GM23338 (cell line): ENCODE results near the gene TSPEAR. TPM values are rescaled to one million over a fixed set of nuclear protein-coding genes. Genes with fewer than 3 reads are reported as not detected.
"Not testable (repeated sequence)": the region's sequence is repeated elsewhere in the genome, so short reads cannot be mapped to it uniquely, and the experiment has no call there.

Experiments used
- ATAC-seq: fragments of 200-7000 bp; cut with Tn5 transposase; 3 replicates; pipeline ENCODE4 v1.9.1; 2020
- DNase-seq: peaks from one replicate; pipeline ENCODE4 v3.0.0-alpha.2; 2015; ENCODE audit warnings: low spot score
- H2AFZ ChIP-seq: fragments of 200-600 bp; sonication (generic); 2 replicates; pipeline ENCODE4 v1.8.0; 2016; ENCODE audit warnings: antibody characterized with exemption, mild to moderate bottlenecking, moderate library complexity
- H3F3A ChIP-seq: fragments of 200-600 bp; sonication (generic); replicated peaks from 2 replicates; pipeline ENCODE4 v1.8.0; 2017; ENCODE audit warnings: antibody characterized with exemption, mixed run types, low read depth
- H3K27ac ChIP-seq: fragments of 200-600 bp; sonication (generic); 2 replicates; pipeline ENCODE4 v1.6.1; 2016; ENCODE audit warnings: low read depth
- H3K27me3 ChIP-seq: fragments of 200-600 bp; sonication (generic); 2 replicates; pipeline ENCODE4 v1.8.0; 2016; ENCODE audit warnings: mild to moderate bottlenecking, mixed run types, moderate library complexity; ENCODE audit not compliant: insufficient read depth
- H3K36me3 ChIP-seq: fragments of 200-600 bp; sonication (generic); 2 replicates; pipeline ENCODE4 v1.8.0; 2016; ENCODE audit warnings: mild to moderate bottlenecking; ENCODE audit not compliant: insufficient read depth
- H3K4me1 ChIP-seq: fragments of 200-600 bp; sonication (generic); 2 replicates; pipeline ENCODE4 v1.8.0; 2016; ENCODE audit warnings: mild to moderate bottlenecking, moderate library complexity; ENCODE audit not compliant: insufficient read depth
- H3K4me2 ChIP-seq: fragments of 200-600 bp; sonication (generic); 2 replicates; pipeline ENCODE4 v1.7.1; 2017; ENCODE audit warnings: mixed run types
- H3K4me3 ChIP-seq: fragments of 200-600 bp; sonication (generic); 2 replicates; pipeline ENCODE4 v1.6.1; 2016; ENCODE audit warnings: mixed run types
- H3K79me2 ChIP-seq: fragments of 200-600 bp; sonication (generic); replicated peaks from 2 replicates; pipeline ENCODE4 v1.8.0; 2017; ENCODE audit warnings: mild to moderate bottlenecking; ENCODE audit not compliant: insufficient read depth
- H3K9me2 ChIP-seq: fragments of 200-600 bp; sonication (generic); 2 replicates; pipeline ENCODE4 v1.8.0; 2017; ENCODE audit not compliant: insufficient read depth
- H4K20me1 ChIP-seq: fragments of 200-600 bp; sonication (generic); replicated peaks from 2 replicates; pipeline ENCODE4 v1.8.0; 2017; ENCODE audit warnings: mild to moderate bottlenecking; ENCODE audit not compliant: insufficient read depth
- H3K27ac Mint-ChIP-seq: 2 replicates; pipeline ENCODE4 v1.8.0; 2020; ENCODE audit warnings: inconsistent platforms, mild to moderate bottlenecking, moderate library complexity, mixed read lengths
- H3K27me3 Mint-ChIP-seq: 3 replicates; pipeline ENCODE4 v1.8.0; 2022; ENCODE audit warnings: low read depth, mild to moderate bottlenecking, moderate library complexity, mixed read lengths, inconsistent platforms; ENCODE audit not compliant: insufficient read depth, poor library complexity
- H3K36me3 Mint-ChIP-seq: 3 replicates; pipeline ENCODE4 v1.8.0; 2021; ENCODE audit warnings: low read depth, mild to moderate bottlenecking, inconsistent platforms, moderate library complexity, mixed read lengths
- H3K4me1 Mint-ChIP-seq: 3 replicates; pipeline ENCODE4 v1.8.0; 2020; ENCODE audit warnings: mild to moderate bottlenecking, inconsistent platforms, mixed read lengths
- H3K4me3 Mint-ChIP-seq: 3 replicates; pipeline ENCODE4 v1.8.0; 2021; ENCODE audit warnings: moderate library complexity, mild to moderate bottlenecking, inconsistent platforms, mixed read lengths
- H3K9me3 Mint-ChIP-seq: 3 replicates; pipeline ENCODE4 v1.8.0; 2020; ENCODE audit warnings: moderate library complexity, mild to moderate bottlenecking, inconsistent platforms, mixed read lengths
- CREB1 ChIP-seq: fragments of 250-450 bp; sonication (Bioruptor Pico); IDR thresholded peaks from 2 replicates; pipeline ENCODE4 v1.5.0; 2020; ENCODE audit warnings: low read depth, mild to moderate bottlenecking, moderate library complexity
- CTCF ChIP-seq, 2 experiments: fragments of 200-600 bp in 1 of 2; sonication (generic) in 1 of 2; conservative IDR thresholded peaks; 2 replicates each; pipeline versions ENCODE4 v1.5.1 to v1.6.1; 2016 to 2017; ENCODE audit warnings: antibody characterized with exemption in 2 of 2, low read depth in 2 of 2, mild to moderate bottlenecking in 2 of 2, moderate library complexity in 1 of 2
- JUNB ChIP-seq: IDR thresholded peaks from one replicate; pipeline ENCODE4 v1.6.1; 2016; ENCODE audit warnings: antibody characterized with exemption; ENCODE audit not compliant: unreplicated experiment
- ZNF331 ChIP-seq: fragments of 250-450 bp; sonication (Bioruptor Pico); IDR thresholded peaks from 2 replicates; pipeline ENCODE4 v1.5.0; 2020; ENCODE audit warnings: low read depth, mild to moderate bottlenecking, moderate library complexity
- ZNF462 ChIP-seq: fragments of 250-450 bp; sonication (Bioruptor Pico); IDR thresholded peaks from 2 replicates; pipeline ENCODE4 v1.5.0; 2020; ENCODE audit warnings: mild to moderate bottlenecking, moderate library complexity
- polyA plus RNA-seq: library from polyadenylated mRNA; unstranded; fragments of >200 nt; fragmentation: Nextera tagmentation; extraction: Ambion mirVana; gene quantifications from 2 replicates; pipeline ENCODE4 v1.2.1, GENCODE V29; 2016
- total RNA-seq: library from RNA; depleted of rRNA; stranded (reverse); fragments of >200 nt; shearing (Covaris generic); gene quantifications from 2 replicates; pipeline ENCODE4 v1.2.3, GENCODE V29; 2014

Gene TSPEAR
- total and polyA plus RNA-seq, 2 experiments from 2014 or later = 0.35 to 0.92 TPM

- H3K27me3 Mint-ChIP-seq = peaks cover 6% of the 10 kb centered on the region
- no peaks in the 10 kb centered on the region; the same call in 2 of the 3 replicates for H3K36me3 Mint-ChIP-seq
- no peak within 1 kb of the TSS for H3K4me3 Mint-ChIP-seq
- Histone ChIP-seq H3F3A (0 out of 2 replicates have a peak, but pooled peaks cover 4% of the 10 kb centered on the region), H3K79me2 (no peaks in the 10 kb centered on the region), H4K20me1 (no peaks in the 10 kb centered on the region), H3K27me3 (no peaks in the 10 kb centered on the region), H2AFZ (peak within 1 kb of the TSS; percentile 76; the same call in 1 of the 2 replicates), H3K4me3 (no peak within 1 kb of the TSS), H3K27ac (no peak within 1 kb of the TSS), H3K9me2 (no peaks in the 10 kb centered on the region), H3K4me1 (peaks cover 19% of the 10 kb centered on the region), H3K36me3 (no peaks in the 10 kb centered on the region), H3K4me2 (peak within 1 kb of the TSS; percentile 32; the same call in 1 of the 2 replicates)
- no peaks in the 10 kb centered on the region; the same call in 2 of the 3 replicates for H3K9me3 Mint-ChIP-seq
- ATAC-seq = peak; percentile 38
- peaks cover 14% of the 10 kb centered on the region for H3K4me1 Mint-ChIP-seq
- peak; percentile 29 for DNase-seq
- no peak for TF ChIP-seq CREB1
- TF ChIP-seq ZNF462 (CRISPR knock-in tag) = no peak
- no peak for TF ChIP-seq ZNF331 (CRISPR knock-in tag)
- no peak for TF ChIP-seq JUNB
- TF ChIP-seq CTCF (conservative IDR thresholded peaks at IDR 0.05; ENCODE audit: low read depth in 2 of 2) = no peak
- 0 out of 2 replicates have a peak within 1 kb of the TSS, but pooled peaks have one; percentile 58 for H3K27ac Mint-ChIP-seq
Measured at GRCh38 chr21:44592446-44593311, 118.7 kb downstream of the TSPEAR start, which contains the start of gene KRTAP10-6. KRTAP10-6 (minus strand) TSS chr21:44592505; CDS start chr21:44592484, 21 bp downstream.

GRCh38 chr21:44591801-44592130, 119.6 kb downstream of the TSPEAR start:
- not testable (repeated sequence) for H3K36me3 Mint-ChIP-seq, H3K4me3 Mint-ChIP-seq, H3K79me2 ChIP-seq, H3K4me3 ChIP-seq, H4K20me1 ChIP-seq, H3K27me3 ChIP-seq, H3K27ac ChIP-seq, H3K9me3 Mint-ChIP-seq, H3K27ac Mint-ChIP-seq, H2AFZ ChIP-seq, DNase-seq, H3F3A ChIP-seq, H3K36me3 ChIP-seq, H3K9me2 ChIP-seq, ATAC-seq, H3K27me3 Mint-ChIP-seq, H3K4me2 ChIP-seq
- H3K4me1 ChIP-seq = peaks cover 13% of the 10 kb centered on the region
- peaks cover 14% of the 10 kb centered on the region for H3K4me1 Mint-ChIP-seq

GRCh38 chr21:44590897-44591800, 120.2 kb downstream of the TSPEAR start:
- H3K36me3 Mint-ChIP-seq, DNase-seq, H3K27ac Mint-ChIP-seq, H3K4me3 ChIP-seq, H3K4me3 Mint-ChIP-seq, ATAC-seq, H4K20me1 ChIP-seq, H3K27ac ChIP-seq, H3K4me2 ChIP-seq, H3K9me2 ChIP-seq, H3K27me3 Mint-ChIP-seq, H3K36me3 ChIP-seq, H3K27me3 ChIP-seq, H3F3A ChIP-seq, H3K79me2 ChIP-seq, H2AFZ ChIP-seq, H3K9me3 Mint-ChIP-seq: not testable (repeated sequence)
- H3K4me1 Mint-ChIP-seq = peaks cover 14% of the 10 kb centered on the region
- peaks cover 13% of the 10 kb centered on the region for H3K4me1 ChIP-seq
